SK-N-MC (cell line): ENCODE data around the gene RHBDL1.

Source experiments
- EZH2 ChIP-seq: fragments of 200-600 bp; sonication (generic); IDR thresholded peaks from one replicate; pipeline ENCODE4 v1.6.1; 2017; ENCODE audit warnings: antibody characterized with exemption
- FOXP2 ChIP-seq: optimal IDR thresholded peaks from 2 replicates; pipeline ENCODE3; 2011; ENCODE audit warnings: mild to moderate bottlenecking, moderate library complexity; ENCODE audit not compliant: insufficient read depth; ENCODE audit errors: extremely low read length, control extremely low read depth
- POLR2AphosphoS5 ChIP-seq: IDR thresholded peaks from 2 replicates; pipeline ENCODE4 v1.6.1; 2012; ENCODE audit warnings: mild to moderate bottlenecking, low read depth, low read length, borderline replicate concordance

GRCh38 chr16:723695-724094, 48.2 kb downstream of the RHBDL1 start:
- TF ChIP-seq EZH2 = no peak
- no peak for TF ChIP-seq POLR2AphosphoS5
- no peak for TF ChIP-seq FOXP2
